ENCODE results near the gene PROSER2. TPM values are rescaled to one million over a fixed set of nuclear protein-coding genes. Genes with fewer than 3 reads are reported as not detected.

Gene PROSER2
- total and polyA plus RNA-seq, 2 of the 13 experiments (the other 11 are each of a cell fraction or from before 2014, with no cell fraction given), result 6.9 to 7.7 TPM

DNA sequence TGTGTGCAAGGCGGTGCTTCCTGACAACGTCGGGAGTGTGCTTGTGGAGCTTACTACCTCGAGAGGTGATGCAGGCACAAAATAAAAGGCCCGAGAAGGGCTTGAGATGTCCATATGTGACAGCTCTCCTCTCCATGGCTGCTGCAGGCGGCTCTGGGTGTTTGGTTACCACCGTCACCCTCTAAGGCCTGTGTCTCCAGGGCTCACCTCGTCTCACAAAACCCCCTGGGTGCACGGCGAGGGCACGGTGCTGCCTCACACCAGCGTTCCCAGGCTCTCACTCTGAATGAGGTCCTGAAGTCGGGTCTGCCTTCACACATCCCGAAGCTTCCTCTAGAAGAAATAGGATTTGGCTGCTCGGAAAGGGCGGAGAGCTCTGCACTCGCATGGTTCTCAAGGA, 32.9 kb downstream of the PROSER2 start:
- Histone ChIP-seq H3K4me3 (replicated peaks in 1 of 3; ENCODE audit: insufficient read depth in 1 of 3, low read depth in 2 of 3, low read length in 3 of 3) (no peak overlapping the region), H4K20me1 (ENCODE audit: insufficient read depth, low read length) (no peaks in the 10 kb centered on the region), H3K36me3 (replicated peaks in 1 of 2; ENCODE audit: control insufficient read depth in 1 of 2, insufficient read depth in 2 of 2, low read length in 2 of 2) (peaks cover 25 to 75% of the 10 kb centered on the region in 2 experiments), H3K4me2 (ENCODE audit: low read depth, low read length) (no peak overlapping the region), H2AFZ (ENCODE audit: low read length) (no peak overlapping the region), H3K4me1 (ENCODE audit: insufficient read depth, low read length) (no peaks in the 10 kb centered on the region), H3K9me3 (ENCODE audit: low read length) (no peaks in the 10 kb centered on the region), H3K27ac (ENCODE audit: extremely low read length, insufficient read depth, low read length) (no peak overlapping the region), H3K27me3 (ENCODE audit: control insufficient read depth in 1 of 2, insufficient read depth in 2 of 2, low read length in 2 of 2) (no peaks in the 10 kb centered on the region), H3K9ac (ENCODE audit: insufficient read depth, low read depth, low read length) (no peak overlapping the region), H3K79me2 (ENCODE audit: insufficient read depth, low read length) (peaks cover 2% of the 10 kb centered on the region)
- BruUV-seq (replicated peaks), result no TSS peak
- FAIRE-seq (no peak), DNase-seq (ENCODE audit: low spot score) (no peak), ATAC-seq (no peak)
- intact Hi-C loops (cut with micrococcal nuclease; ENCODE audit: unreplicated experiment), result no loop called here
- WGBS (ENCODE audit: low lambda C conversion rate), result 93% methylated on average over 15 of the region's 17 CpGs
- in situ Hi-C loops (cut with HindIII; ENCODE audit: extremely low pct_ligation_motif_present, low pct_unique_long_range_greater_than_20kb), result no loop called here
- CTCF ChIA-PET (ENCODE audit: low intra/inter-chr PET ratio, low total read pairs), result no interaction called here
- POLR2A ChIA-PET, result no interaction called here
- TF ChIP-seq, protein P1, sequence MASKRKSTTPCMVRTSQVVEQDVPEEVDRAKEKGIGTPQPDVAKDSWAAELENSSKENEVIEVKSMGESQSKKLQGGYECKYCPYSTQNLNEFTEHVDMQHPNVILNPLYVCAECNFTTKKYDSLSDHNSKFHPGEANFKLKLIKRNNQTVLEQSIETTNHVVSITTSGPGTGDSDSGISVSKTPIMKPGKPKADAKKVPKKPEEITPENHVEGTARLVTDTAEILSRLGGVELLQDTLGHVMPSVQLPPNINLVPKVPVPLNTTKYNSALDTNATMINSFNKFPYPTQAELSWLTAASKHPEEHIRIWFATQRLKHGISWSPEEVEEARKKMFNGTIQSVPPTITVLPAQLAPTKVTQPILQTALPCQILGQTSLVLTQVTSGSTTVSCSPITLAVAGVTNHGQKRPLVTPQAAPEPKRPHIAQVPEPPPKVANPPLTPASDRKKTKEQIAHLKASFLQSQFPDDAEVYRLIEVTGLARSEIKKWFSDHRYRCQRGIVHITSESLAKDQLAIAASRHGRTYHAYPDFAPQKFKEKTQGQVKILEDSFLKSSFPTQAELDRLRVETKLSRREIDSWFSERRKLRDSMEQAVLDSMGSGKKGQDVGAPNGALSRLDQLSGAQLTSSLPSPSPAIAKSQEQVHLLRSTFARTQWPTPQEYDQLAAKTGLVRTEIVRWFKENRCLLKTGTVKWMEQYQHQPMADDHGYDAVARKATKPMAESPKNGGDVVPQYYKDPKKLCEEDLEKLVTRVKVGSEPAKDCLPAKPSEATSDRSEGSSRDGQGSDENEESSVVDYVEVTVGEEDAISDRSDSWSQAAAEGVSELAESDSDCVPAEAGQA (IDR thresholded peaks at IDR 0.05; ENCODE audit: low read depth), result no peak
- TF ChIP-seq, protein P1 (CRISPR knock-in tag; IDR thresholded peaks at IDR 0.05; ENCODE audit: borderline replicate concordance), result no peak
- TF ChIP-seq ZNF296 (CRISPR knock-in tag; conservative IDR thresholded peaks at IDR 0.05), result no peak
- TF ChIP-seq, protein P2, sequence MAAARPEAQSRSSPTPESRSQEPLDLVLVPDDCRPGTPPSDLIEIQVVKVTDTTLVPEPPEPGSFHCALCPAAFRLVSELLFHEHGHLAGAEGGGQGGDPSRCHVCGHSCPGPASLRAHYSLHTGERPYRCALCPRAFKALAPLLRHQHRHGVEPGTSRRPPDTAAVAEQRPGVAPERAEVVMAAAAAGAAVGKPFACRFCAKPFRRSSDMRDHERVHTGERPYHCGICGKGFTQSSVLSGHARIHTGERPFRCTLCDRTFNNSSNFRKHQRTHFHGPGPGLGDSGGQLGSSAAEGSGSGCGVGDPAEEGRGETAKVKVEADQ (CRISPR knock-in tag; IDR thresholded peaks at IDR 0.05; ENCODE audit: borderline replicate concordance), result no peak
- TF ChIP-seq MBNL3 (CRISPR knock-in tag; conservative IDR thresholded peaks at IDR 0.05), result no peak
- no peak for TF ChIP-seq ZNF615 (CRISPR knock-in tag; IDR thresholded peaks at IDR 0.05; ENCODE audit: borderline replicate concordance)
- TF ChIP-seq, protein P3, sequence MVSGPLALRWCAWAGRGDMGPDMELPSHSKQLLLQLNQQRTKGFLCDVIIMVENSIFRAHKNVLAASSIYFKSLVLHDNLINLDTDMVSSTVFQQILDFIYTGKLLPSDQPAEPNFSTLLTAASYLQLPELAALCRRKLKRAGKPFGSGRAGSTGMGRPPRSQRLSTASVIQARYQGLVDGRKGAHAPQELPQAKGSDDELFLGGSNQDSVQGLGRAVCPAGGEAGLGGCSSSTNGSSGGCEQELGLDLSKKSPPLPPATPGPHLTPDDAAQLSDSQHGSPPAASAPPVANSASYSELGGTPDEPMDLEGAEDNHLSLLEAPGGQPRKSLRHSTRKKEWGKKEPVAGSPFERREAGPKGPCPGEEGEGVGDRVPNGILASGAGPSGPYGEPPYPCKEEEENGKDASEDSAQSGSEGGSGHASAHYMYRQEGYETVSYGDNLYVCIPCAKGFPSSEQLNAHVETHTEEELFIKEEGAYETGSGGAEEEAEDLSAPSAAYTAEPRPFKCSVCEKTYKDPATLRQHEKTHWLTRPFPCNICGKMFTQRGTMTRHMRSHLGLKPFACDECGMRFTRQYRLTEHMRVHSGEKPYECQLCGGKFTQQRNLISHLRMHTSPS (CRISPR knock-in tag; IDR thresholded peaks at IDR 0.05; ENCODE audit: low read depth), result no peak
- TF ChIP-seq, protein P4, sequence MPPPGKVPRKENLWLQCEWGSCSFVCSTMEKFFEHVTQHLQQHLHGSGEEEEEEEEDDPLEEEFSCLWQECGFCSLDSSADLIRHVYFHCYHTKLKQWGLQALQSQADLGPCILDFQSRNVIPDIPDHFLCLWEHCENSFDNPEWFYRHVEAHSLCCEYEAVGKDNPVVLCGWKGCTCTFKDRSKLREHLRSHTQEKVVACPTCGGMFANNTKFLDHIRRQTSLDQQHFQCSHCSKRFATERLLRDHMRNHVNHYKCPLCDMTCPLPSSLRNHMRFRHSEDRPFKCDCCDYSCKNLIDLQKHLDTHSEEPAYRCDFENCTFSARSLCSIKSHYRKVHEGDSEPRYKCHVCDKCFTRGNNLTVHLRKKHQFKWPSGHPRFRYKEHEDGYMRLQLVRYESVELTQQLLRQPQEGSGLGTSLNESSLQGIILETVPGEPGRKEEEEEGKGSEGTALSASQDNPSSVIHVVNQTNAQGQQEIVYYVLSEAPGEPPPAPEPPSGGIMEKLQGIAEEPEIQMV (CRISPR knock-in tag; IDR thresholded peaks at IDR 0.05; ENCODE audit: low read depth), result no peak
- TF ChIP-seq PRPF4 (IDR thresholded peaks at IDR 0.05; ENCODE audit: low read depth, low read length, poor library complexity, severe bottlenecking), result no peak
- TF ChIP-seq ZNF383 (CRISPR knock-in tag; IDR thresholded peaks at IDR 0.05; ENCODE audit: borderline replicate concordance), result no peak
- TF ChIP-seq RXRB (CRISPR knock-in tag; IDR thresholded peaks at IDR 0.05; ENCODE audit: borderline replicate concordance), result no peak
- no peak for TF ChIP-seq ZSCAN29 (CRISPR knock-in tag; conservative IDR thresholded peaks at IDR 0.05)
- no peak for TF ChIP-seq DNMT3B (CRISPR knock-in tag; conservative IDR thresholded peaks at IDR 0.05)
- no peak for TF ChIP-seq AHR (CRISPR knock-in tag; IDR thresholded peaks at IDR 0.05)
- TF ChIP-seq MTA3 (CRISPR knock-in tag; IDR thresholded peaks at IDR 0.05), result no peak
- no peak for TF ChIP-seq KLF13 (CRISPR knock-in tag; IDR thresholded peaks at IDR 0.05)

Measured in HepG2 (cell line).